Chondrocyte (in vitro differentiated cells): ENCODE data around the gene GYG2. TPM values are rescaled to one million over a fixed set of nuclear protein-coding genes. Genes with fewer than 3 reads are reported as not detected.

Experiments used
- DNase-seq: peaks from one replicate; pipeline ENCODE4 v3.0.0; 2021; ENCODE audit warnings: mixed read lengths, low spot score
- H3K27ac Mint-ChIP-seq: one replicate; pipeline ENCODE4 v1.8.0; 2021; ENCODE audit warnings: mild to moderate bottlenecking, moderate library complexity, mixed read lengths; ENCODE audit not compliant: unreplicated experiment
- H3K27me3 Mint-ChIP-seq: 2 replicates; pipeline ENCODE4 v1.8.0; 2021; ENCODE audit warnings: low read depth, mixed read lengths
- H3K36me3 Mint-ChIP-seq: 2 replicates; pipeline ENCODE4 v1.8.0; 2021; ENCODE audit warnings: low read depth, mixed read lengths
- H3K4me1 Mint-ChIP-seq: 2 replicates; pipeline ENCODE4 v1.8.0; 2021; ENCODE audit warnings: low read depth, mild to moderate bottlenecking, mixed read lengths
- H3K4me3 Mint-ChIP-seq: one replicate; pipeline ENCODE4 v1.8.0; 2021; ENCODE audit warnings: mild to moderate bottlenecking, moderate library complexity, mixed read lengths; ENCODE audit not compliant: unreplicated experiment
- H3K9me3 Mint-ChIP-seq: 2 replicates; pipeline ENCODE4 v1.8.0; 2021; ENCODE audit warnings: low read depth, mixed read lengths
- CTCF ChIP-seq: fragments of 200-600 bp; sonication (generic); IDR thresholded peaks from 2 replicates; pipeline ENCODE4 v1.5.0; 2021; ENCODE audit warnings: antibody characterized with exemption, mild to moderate bottlenecking, moderate library complexity
- total RNA-seq: library from RNA; stranded (reverse); gene quantifications from 3 replicates; pipeline ENCODE4 v1.2.1, GENCODE V29; 2021

Gene GYG2
- total RNA-seq, 1 donor from 2014 or later: 12.1 TPM

- no peak for DNase-seq
- Mint-ChIP-seq H3K4me3 (no peak overlapping the region), H3K36me3 (peaks cover 8% of the 10 kb centered on the region), H3K27ac (no peak overlapping the region), H3K4me1 (peaks cover 14% of the 10 kb centered on the region), H3K27me3 (no peaks in the 10 kb centered on the region), H3K9me3 (peaks cover 11% of the 10 kb centered on the region)
- no peak for TF ChIP-seq CTCF
Measured at GRCh38 chrX:2901367-2902036, 72.8 kb downstream of the GYG2 start.

GRCh38 chrX:2902841-2903240, 74.1 kb downstream of the GYG2 start:
- no peak for TF ChIP-seq CTCF
- Mint-ChIP-seq H3K4me1 (peaks cover 8% of the 10 kb centered on the region), H3K9me3 (peaks cover 11% of the 10 kb centered on the region), H3K4me3 (no peak overlapping the region), H3K36me3 (peaks cover 12% of the 10 kb centered on the region), H3K27ac (no peak overlapping the region), H3K27me3 (no peaks in the 10 kb centered on the region)
- no peak for DNase-seq

- no peak overlapping the region for H3K4me3 Mint-ChIP-seq
- peaks cover 11% of the 10 kb centered on the region for H3K9me3 Mint-ChIP-seq
- DNase-seq: no peak
- peaks cover 3% of the 10 kb centered on the region for H3K4me1 Mint-ChIP-seq
- TF ChIP-seq CTCF: peak; percentile 36
- H3K36me3 Mint-ChIP-seq: peaks cover 18% of the 10 kb centered on the region
- H3K27me3 Mint-ChIP-seq: no peaks in the 10 kb centered on the region
- no peak overlapping the region for H3K27ac Mint-ChIP-seq
Measured at GRCh38 chrX:2903366-2903765, 74.6 kb downstream of the GYG2 start.

- no peak overlapping the region for H3K27ac Mint-ChIP-seq
- no peaks in the 10 kb centered on the region for H3K27me3 Mint-ChIP-seq
- peaks cover 11% of the 10 kb centered on the region for H3K9me3 Mint-ChIP-seq
- peaks cover 25% of the 10 kb centered on the region for H3K36me3 Mint-ChIP-seq
- no peak for TF ChIP-seq CTCF
- H3K4me3 Mint-ChIP-seq: no peak overlapping the region
- peak; percentile 92 for DNase-seq
- H3K4me1 Mint-ChIP-seq: no peaks in the 10 kb centered on the region
Measured at GRCh38 chrX:2907295-2907694, 78.6 kb downstream of the GYG2 start.

- no peak overlapping the region for H3K27ac Mint-ChIP-seq
- peaks cover 6% of the 10 kb centered on the region for H3K9me3 Mint-ChIP-seq
- H3K36me3 Mint-ChIP-seq: peaks cover 27% of the 10 kb centered on the region
- no peak overlapping the region for H3K4me3 Mint-ChIP-seq
- H3K4me1 Mint-ChIP-seq: no peaks in the 10 kb centered on the region
- no peak for TF ChIP-seq CTCF
- H3K27me3 Mint-ChIP-seq: no peaks in the 10 kb centered on the region
- DNase-seq: no peak
Measured at GRCh38 chrX:2908125-2908685, 79.5 kb downstream of the GYG2 start.
